H1 (cell line): ENCODE results near the gene CMPK2. TPM values are rescaled to one million over a fixed set of nuclear protein-coding genes. Genes with fewer than 3 reads are reported as not detected.

Experiments
- CTCF ChIA-PET: fragments of 300-600 bp; sonication (Branson Sonifier 250); formaldehyde crosslinking; loops from one replicate; lab custom pipeline; 2021; ENCODE audit not compliant: partially characterized antibody; lab: Charles Lee
- POLR2A ChIA-PET: fragments of 300-600 bp; sonication (Branson Sonifier 250); formaldehyde crosslinking; loops from one replicate; lab custom pipeline; 2021; ENCODE audit warnings: inconsistent platforms; ENCODE audit not compliant: partially characterized antibody; lab: Charles Lee
- DNase-seq, 2 experiments: peaks; one replicate each; pipeline versions ENCODE4 v3.0.0 to v3.0.0-alpha.2; 2010 to 2022; ENCODE audit warnings: low spot score in 2 of 2, low read depth in 1 of 2, mixed read lengths in 1 of 2
- FAIRE-seq: peaks from 2 replicates; lab custom pipeline; 2011; peaks lifted over from hg19 to GRCh38; lab: Jason Lieb, UNC
- H2AFZ ChIP-seq: 2 replicates; pipeline ENCODE4 v1.8.1; 2012; ENCODE audit warnings: low read length, inconsistent platforms
- H2AK5ac ChIP-seq: 2 replicates; pipeline ENCODE4 v1.6.1; 2013; ENCODE audit warnings: low read depth, low read length
- H2BK120ac ChIP-seq: replicated peaks from 2 replicates; pipeline ENCODE3; 2013; ENCODE audit warnings: low read depth, low read length, inconsistent platforms
- H2BK12ac ChIP-seq: 2 replicates; pipeline ENCODE4 v1.6.1; 2013; ENCODE audit warnings: low read depth, low read length
- H2BK15ac ChIP-seq: 2 replicates; pipeline ENCODE4 v1.6.1; 2013; ENCODE audit warnings: low read length
- H2BK20ac ChIP-seq: 2 replicates; pipeline ENCODE4 v1.6.1; 2013; ENCODE audit warnings: low read length
- H2BK5ac ChIP-seq: 2 replicates; pipeline ENCODE4 v1.6.1; 2013; ENCODE audit warnings: low read depth, low read length
- H3K14ac ChIP-seq: 2 replicates; pipeline ENCODE4 v1.6.1; 2013; ENCODE audit warnings: inconsistent platforms; ENCODE audit not compliant: insufficient read length
- H3K18ac ChIP-seq: 2 replicates; pipeline ENCODE4 v1.6.1; 2013; ENCODE audit warnings: low read length; ENCODE audit errors: extremely low read depth
- H3K23ac ChIP-seq: 2 replicates; pipeline ENCODE4 v1.6.1; 2013; ENCODE audit warnings: inconsistent platforms; ENCODE audit not compliant: insufficient read length
- H3K23me2 ChIP-seq: 2 replicates; pipeline ENCODE4 v1.6.1; 2013; ENCODE audit warnings: low read depth, low read length
- H3K27ac ChIP-seq: 2 replicates; pipeline ENCODE4 v1.6.1; 2011; ENCODE audit warnings: low read depth, low read length, inconsistent platforms
- H3K27me3 ChIP-seq, 4 experiments: replicated peaks in 1 of 4; 1 replicate in 1 of 4; 2 replicates in 3 of 4; pipeline versions ENCODE4 v1.6.1 to v1.8.1; 2011 to 2013; ENCODE audit warnings: low read length in 3 of 4, mild to moderate bottlenecking in 3 of 4, inconsistent platforms in 2 of 4, mixed read lengths in 2 of 4, moderate library complexity in 1 of 4; ENCODE audit not compliant: control insufficient read depth in 3 of 4, insufficient read depth in 3 of 4; ENCODE audit errors: extremely low read depth in 1 of 4
- H3K36me3 ChIP-seq, 4 experiments: 2 replicates each; pipeline versions ENCODE4 v1.6.1 to v1.8.1; 2011 to 2013; ENCODE audit warnings: mild to moderate bottlenecking in 4 of 4, low read length in 3 of 4, moderate library complexity in 2 of 4, control low read depth in 1 of 4, inconsistent platforms in 1 of 4; ENCODE audit not compliant: insufficient read depth in 4 of 4, control insufficient read depth in 2 of 4
- H3K4ac ChIP-seq: replicated peaks from 2 replicates; pipeline ENCODE3; 2013; ENCODE audit warnings: low read length, low read depth, mixed read lengths, inconsistent platforms; ENCODE audit not compliant: insufficient read length
- H3K4me1 ChIP-seq, 4 experiments: replicated peaks in 1 of 4; 1 replicate in 1 of 4; 2 replicates in 3 of 4; pipeline versions ENCODE4 v1.6.1 to v1.8.1; 2011 to 2013; ENCODE audit warnings: low read length in 3 of 4, inconsistent platforms in 2 of 4, mixed read lengths in 1 of 4; ENCODE audit not compliant: insufficient read depth in 4 of 4, control insufficient read depth in 3 of 4
- H3K4me2 ChIP-seq, 2 experiments: 2 replicates each; pipeline versions ENCODE4 v1.6.1 to v1.8.1; 2011 to 2013; ENCODE audit warnings: low read depth in 2 of 2, low read length in 2 of 2, control low read depth in 1 of 2, inconsistent platforms in 1 of 2, mild to moderate bottlenecking in 1 of 2; ENCODE audit not compliant: insufficient read depth in 1 of 2
- H3K4me3 ChIP-seq, 4 experiments: fragments of 200-600, 300-600 bp in 1 of 4; sonication (generic), shearing (Covaris generic), sonication (Bioruptor Twin) in 1 of 4; 2 replicates each; pipeline versions ENCODE4 v1.5.1 to v1.8.1; 2011 to 2016; ENCODE audit warnings: low read length in 4 of 4, low read depth in 3 of 4, control low read depth in 2 of 4, inconsistent platforms in 2 of 4, mild to moderate bottlenecking in 2 of 4, mixed read lengths in 1 of 4, moderate library complexity in 1 of 4; ENCODE audit not compliant: insufficient read depth in 2 of 4; ENCODE audit errors: extremely low read depth in 1 of 4
- H3K56ac ChIP-seq: replicated peaks from 2 replicates; pipeline ENCODE3; 2013; ENCODE audit warnings: low read depth, mild to moderate bottlenecking, mixed read lengths, low read length, inconsistent platforms; ENCODE audit not compliant: insufficient read length
- H3K79me1 ChIP-seq: 2 replicates; pipeline ENCODE4 v1.6.1; 2013; ENCODE audit warnings: low read depth, low read length, control low read depth
- H3K79me2 ChIP-seq, 2 experiments: 2 replicates each; pipeline versions ENCODE4 v1.6.1 to v1.8.1; 2012 to 2013; ENCODE audit warnings: low read length in 2 of 2, mild to moderate bottlenecking in 2 of 2, inconsistent platforms in 1 of 2; ENCODE audit not compliant: insufficient read depth in 2 of 2, control insufficient read depth in 1 of 2
- H3K9ac ChIP-seq, 4 experiments: replicated peaks in 1 of 4; 1 replicate in 1 of 4; 2 replicates in 3 of 4; pipeline versions ENCODE4 v1.6.1 to v1.8.1; 2011 to 2013; ENCODE audit warnings: low read depth in 3 of 4, low read length in 3 of 4, control low read depth in 2 of 4, mild to moderate bottlenecking in 2 of 4, moderate library complexity in 2 of 4, inconsistent platforms in 1 of 4; ENCODE audit errors: extremely low read depth in 1 of 4
- H3K9me3 ChIP-seq, 2 experiments: 2 replicates each; pipeline versions ENCODE4 v1.6.1 to v1.8.1; 2012 to 2013; ENCODE audit warnings: mild to moderate bottlenecking in 2 of 2, moderate library complexity in 2 of 2, control low read depth in 1 of 2, inconsistent platforms in 1 of 2, low read depth in 1 of 2, low read length in 1 of 2, mixed read lengths in 1 of 2; ENCODE audit not compliant: insufficient read depth in 2 of 2
- H4K20me1 ChIP-seq, 2 experiments: replicated peaks in 1 of 2; 2 replicates each; pipeline versions ENCODE3 to v1.8.1; 2011 to 2013; ENCODE audit warnings: inconsistent platforms in 2 of 2, low read length in 2 of 2, mild to moderate bottlenecking in 1 of 2; ENCODE audit not compliant: insufficient read depth in 2 of 2, control insufficient read depth in 1 of 2
- H4K5ac ChIP-seq: 2 replicates; pipeline ENCODE4 v1.6.1; 2013; ENCODE audit warnings: low read length, low read depth, mixed read lengths, inconsistent platforms; ENCODE audit not compliant: insufficient read length
- H4K8ac ChIP-seq: 2 replicates; pipeline ENCODE4 v1.8.0; 2013; ENCODE audit warnings: mild to moderate bottlenecking, moderate library complexity, low read length, inconsistent platforms; ENCODE audit not compliant: insufficient read depth; ENCODE audit errors: extremely low read depth
- H4K91ac ChIP-seq: replicated peaks from 2 replicates; pipeline ENCODE3; 2013; ENCODE audit warnings: low read length, mixed read lengths, inconsistent platforms; ENCODE audit not compliant: insufficient read length
- HDAC6 ChIP-seq: IDR thresholded peaks from one replicate; pipeline ENCODE4 v1.7.1; 2012; ENCODE audit warnings: low read depth, mild to moderate bottlenecking, inconsistent platforms, low read length, moderate library complexity
- PHF8 ChIP-seq: fragments of 200-600 bp; sonication (generic); conservative IDR thresholded peaks from 2 replicates; pipeline ENCODE4 v1.7.1; 2012; ENCODE audit warnings: low read depth, mild to moderate bottlenecking, inconsistent platforms, low read length, moderate library complexity
- RNF2 ChIP-seq: fragments of 200-900, 300-1000 bp; sonication (generic); IDR thresholded peaks from 2 replicates; pipeline ENCODE4 v1.7.1; 2016; ENCODE audit warnings: borderline replicate concordance, low read depth, mild to moderate bottlenecking, antibody characterized with exemption, low read length; ENCODE audit not compliant: poor library complexity, severe bottlenecking; ENCODE audit errors: missing control alignments
- SRF ChIP-seq: IDR thresholded peaks from 2 replicates; pipeline ENCODE4 v1.6.1; 2011; ENCODE audit warnings: mild to moderate bottlenecking, low read depth, low read length, moderate library complexity
- WGBS, 2 experiments: shearing (Covaris generic) in 1 of 2; methylation state at CpG; one replicate each; pipeline versions ENCODE4 v1.1.6 to v1.1.7; 2013 to 2015; ENCODE audit warnings: low lambda C conversion rate in 2 of 2, mixed read lengths in 2 of 2, inconsistent platforms in 1 of 2, low coverage in 1 of 2, missing lambda C conversion rate in 1 of 2; ENCODE audit not compliant: insufficient replicate concordance in 2 of 2, insufficient coverage in 1 of 2, insufficient read length in 1 of 2; ENCODE audit errors: extremely low coverage in 1 of 2, missing lambda C conversion rate in 1 of 2; 5-methylcytosine and 5-hydroxymethylcytosine counted together
- polyA plus RNA-seq, 7 experiments: library from polyadenylated mRNA; depleted of rRNA in 3 of 7; stranded (reverse) in 5 of 7; unstranded in 2 of 7; fragments of >200 nt in 5 of 7; fragments of 200-250 nt in 2 of 7; gene quantifications; 1 replicate in 5 of 7; 2 replicates in 1 of 7; 4 replicates in 1 of 7; pipeline versions ENCODE4 v1.2.1 to v1.2.3, GENCODE V29; 2011 to 2013; ENCODE audit warnings: missing spikeins in 2 of 7, mixed read lengths in 2 of 7
- total RNA-seq: library from RNA; stranded (reverse); fragmentation: NEBNext Ultra II Directional; extraction: Animal tissue kit (Norgen Biotek cat#: 25700); gene quantifications from 2 replicates; pipeline ENCODE4 v1.2.1, GENCODE V29; 2021

Gene CMPK2
- total and polyA plus RNA-seq, 2 of the 8 experiments (the other 6 are each of a cell fraction or from before 2014, with no cell fraction given): 0.28 to 0.53 TPM

DNA sequence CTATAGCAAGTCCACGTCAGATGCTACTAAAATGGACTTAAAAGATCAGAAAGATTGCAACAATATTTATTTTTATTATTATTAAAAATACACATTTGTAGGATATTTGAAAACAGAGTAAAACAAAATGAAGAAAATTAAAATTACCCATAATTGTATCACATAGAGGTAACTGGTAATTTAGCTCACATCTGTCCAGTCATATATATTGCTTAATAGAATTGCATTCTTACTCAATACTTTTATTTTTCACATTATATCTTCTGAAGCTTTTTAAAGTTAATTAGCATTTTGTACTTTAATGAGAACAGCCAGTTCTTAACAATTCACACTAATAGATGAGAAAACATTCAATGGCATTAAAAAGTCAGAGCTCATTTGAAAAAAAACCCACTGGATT lies 40.0 kb upstream of the CMPK2 start:
- no peaks in the 10 kb centered on the region for H3K9me3 ChIP-seq
- H4K5ac ChIP-seq: no peak overlapping the region
- no peak overlapping the region for H2BK15ac ChIP-seq
- no peak for DNase-seq
- no peak overlapping the region for H3K23ac ChIP-seq
- H3K56ac ChIP-seq: no peak overlapping the region
- no peaks in the 10 kb centered on the region for H3K36me3 ChIP-seq
- no peak overlapping the region for H3K18ac ChIP-seq
- POLR2A ChIA-PET: no interaction called here
- no peak overlapping the region for H4K91ac ChIP-seq
- H2BK120ac ChIP-seq: no peak overlapping the region
- no peak overlapping the region for H3K14ac ChIP-seq
- peaks cover 2% of the 10 kb centered on the region; the same call in 1 of the 2 replicates for H3K23me2 ChIP-seq
- TF ChIP-seq HDAC6 (no peak), PHF8 (no peak), RNF2 (no peak), SRF (no peak)
- TF ChIP-seq, all 59 proteins: peak for 0
- Histone ChIP-seq H3K9ac (no peak overlapping the region), H2AK5ac (no peak overlapping the region), H3K4me2 (no peak overlapping the region), H4K8ac (no peak overlapping the region), H2BK5ac (no peak overlapping the region), H3K27me3 (no peaks in the 10 kb centered on the region), H3K4me3 (no peak overlapping the region), H3K4ac (no peak overlapping the region), H2BK12ac (no peak overlapping the region), H3K79me2 (no peaks in the 10 kb centered on the region), H2AFZ (no peak overlapping the region), H3K27ac (no peak overlapping the region), H3K4me1 (no peaks in the 10 kb centered on the region), H4K20me1 (no peaks in the 10 kb centered on the region), H3K79me1 (no peaks in the 10 kb centered on the region), H2BK20ac (no peak overlapping the region)
- no peak for FAIRE-seq
- WGBS, 2 experiments: 87% methylated on average over 1 of the region's 1 CpG; no CpG with 5 or more reads in 1 of the 2 experiments
- CTCF ChIA-PET: interaction anchor here (0.8 to 11.8 kb wide), 6 partner anchors 10 to 139 kb away, joined by 3 to 94 read pairs (median 3); no protein-coding TSS in a partner anchor
